SIG-M5 (cell line): Measurements from ENCODE around the gene OR10G7.

Source experiments
- DNase-seq: peaks from one replicate; lab custom pipeline; 2025; lab: John Stamatoyannopoulos, UW

Gene OR10G7, protein sequence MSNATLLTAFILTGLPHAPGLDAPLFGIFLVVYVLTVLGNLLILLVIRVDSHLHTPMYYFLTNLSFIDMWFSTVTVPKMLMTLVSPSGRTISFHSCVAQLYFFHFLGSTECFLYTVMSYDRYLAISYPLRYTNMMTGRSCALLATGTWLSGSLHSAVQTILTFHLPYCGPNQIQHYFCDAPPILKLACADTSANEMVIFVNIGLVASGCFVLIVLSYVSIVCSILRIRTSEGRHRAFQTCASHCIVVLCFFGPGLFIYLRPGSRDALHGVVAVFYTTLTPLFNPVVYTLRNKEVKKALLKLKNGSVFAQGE

GRCh38 chr11:124041254-124041653 lies at the start of gene OR10G7:
OR10G7 (minus strand) TSS chr11:124041325; CDS start chr11:124039001, 2,324 bp downstream.
- no peak for DNase-seq

DNA sequence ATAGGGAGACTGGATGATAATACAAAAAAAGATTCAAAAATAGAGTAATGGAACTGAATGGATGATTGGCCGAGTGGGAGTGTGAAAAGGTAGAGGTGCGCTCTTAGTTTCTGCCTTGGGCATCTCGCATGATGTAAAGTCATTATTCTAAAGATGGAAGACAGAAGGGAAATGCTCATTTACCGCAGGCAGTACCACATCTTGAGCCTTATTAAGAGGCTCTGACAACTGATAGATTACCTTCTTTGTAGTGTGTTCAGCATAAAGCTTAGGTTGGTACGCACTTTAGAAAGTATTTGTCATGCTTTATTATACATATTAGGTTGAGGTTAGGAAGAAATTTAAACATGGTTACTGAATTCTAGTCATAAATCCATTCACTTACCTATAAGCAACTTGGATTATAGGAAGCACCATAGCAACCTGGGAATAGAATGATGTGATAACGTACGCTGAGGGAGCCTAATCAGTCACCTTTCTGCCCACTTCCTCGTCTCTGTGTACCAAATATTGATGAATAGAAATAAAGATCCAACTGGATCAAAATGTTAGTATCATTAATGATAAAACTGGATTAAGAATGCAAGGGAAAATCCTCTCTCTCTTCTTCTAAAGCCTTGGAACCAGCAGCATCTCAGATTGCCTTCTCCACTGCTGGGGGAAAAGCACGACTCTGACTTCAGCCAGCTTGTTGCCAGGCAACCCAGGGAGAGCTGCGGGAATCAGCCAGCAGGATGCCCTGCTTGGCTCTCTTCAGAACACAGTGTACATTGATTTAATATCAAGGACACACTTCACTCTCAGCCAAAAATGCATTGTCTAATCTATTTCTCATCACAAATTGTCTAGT lies 45.1 kb upstream of the OR10G7 start:
- no peak for DNase-seq

DNA sequence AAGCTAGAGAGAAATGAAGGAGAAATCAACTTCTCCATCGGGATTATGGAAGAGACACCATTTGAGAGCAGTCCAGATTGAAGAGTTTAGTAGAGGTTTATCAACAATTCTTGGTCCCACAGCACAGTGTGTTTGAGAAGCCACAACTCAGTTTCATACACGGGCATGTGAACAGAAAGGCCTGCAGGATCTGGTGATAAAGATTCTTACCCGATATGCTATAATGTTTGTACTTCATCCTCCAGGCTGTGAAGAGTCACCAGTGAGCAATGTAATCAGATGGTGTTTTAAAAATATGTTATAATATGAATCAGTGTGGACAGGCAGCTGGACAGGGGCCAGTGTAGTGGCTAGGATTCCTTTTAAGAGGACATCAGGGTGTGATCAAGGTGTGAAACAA lies 44.5 kb upstream of the OR10G7 start:
- DNase-seq, result no peak

GRCh38 chr11:124082371-124082770 lies 41.2 kb upstream of the OR10G7 start:
- no peak for DNase-seq

DNA sequence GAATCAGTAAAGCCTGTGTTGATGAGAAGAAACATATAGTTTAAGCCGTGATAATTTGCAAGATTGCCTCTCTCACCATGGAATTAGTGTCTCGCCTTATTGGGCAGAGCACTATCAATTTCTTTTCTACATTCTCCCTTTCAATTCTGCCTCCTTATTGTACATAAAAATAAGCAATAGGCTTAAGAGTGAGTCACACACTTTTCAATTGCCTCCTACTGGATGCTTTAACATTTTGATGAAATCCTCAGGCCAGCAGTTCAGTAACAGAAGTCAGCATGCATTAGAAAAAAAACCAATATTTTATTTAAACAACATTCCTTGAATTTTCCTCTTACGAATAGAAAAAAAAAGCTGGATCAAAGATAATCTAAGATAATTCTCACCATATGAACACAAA lies 40.4 kb upstream of the OR10G7 start:
- DNase-seq, result no peak

DNA sequence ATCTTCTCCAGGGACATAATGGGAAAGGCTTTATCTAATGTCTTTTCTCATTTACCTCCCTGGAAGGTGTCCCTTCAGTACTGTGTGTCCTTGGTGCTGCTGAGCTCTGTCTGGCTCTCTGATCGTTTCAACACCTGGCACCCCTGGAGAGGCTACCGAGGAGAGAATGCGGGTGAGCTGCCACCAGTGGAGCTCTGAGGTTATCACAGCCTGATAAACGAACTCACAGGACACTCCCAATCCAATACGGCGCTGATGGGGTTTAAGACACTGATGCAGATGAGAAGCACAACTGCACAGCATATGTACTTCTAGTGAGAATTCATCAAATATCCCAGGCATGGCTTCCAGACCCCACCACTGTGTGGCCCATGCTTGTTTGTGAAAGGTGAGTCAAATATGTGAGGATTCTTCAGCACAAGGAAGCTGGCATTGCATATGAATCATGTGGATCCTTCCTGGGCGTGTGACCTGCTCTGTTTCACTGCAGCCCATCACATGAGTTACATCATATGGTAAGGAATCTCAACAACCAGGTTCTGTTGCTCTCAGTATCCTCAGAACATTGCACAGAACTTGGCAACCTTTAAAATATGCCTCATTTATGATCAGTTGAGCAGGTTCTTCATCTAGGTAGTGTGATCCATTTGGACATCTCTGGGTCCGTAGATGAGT lies 39.3 kb upstream of the OR10G7 start:
- no peak for DNase-seq

DNA sequence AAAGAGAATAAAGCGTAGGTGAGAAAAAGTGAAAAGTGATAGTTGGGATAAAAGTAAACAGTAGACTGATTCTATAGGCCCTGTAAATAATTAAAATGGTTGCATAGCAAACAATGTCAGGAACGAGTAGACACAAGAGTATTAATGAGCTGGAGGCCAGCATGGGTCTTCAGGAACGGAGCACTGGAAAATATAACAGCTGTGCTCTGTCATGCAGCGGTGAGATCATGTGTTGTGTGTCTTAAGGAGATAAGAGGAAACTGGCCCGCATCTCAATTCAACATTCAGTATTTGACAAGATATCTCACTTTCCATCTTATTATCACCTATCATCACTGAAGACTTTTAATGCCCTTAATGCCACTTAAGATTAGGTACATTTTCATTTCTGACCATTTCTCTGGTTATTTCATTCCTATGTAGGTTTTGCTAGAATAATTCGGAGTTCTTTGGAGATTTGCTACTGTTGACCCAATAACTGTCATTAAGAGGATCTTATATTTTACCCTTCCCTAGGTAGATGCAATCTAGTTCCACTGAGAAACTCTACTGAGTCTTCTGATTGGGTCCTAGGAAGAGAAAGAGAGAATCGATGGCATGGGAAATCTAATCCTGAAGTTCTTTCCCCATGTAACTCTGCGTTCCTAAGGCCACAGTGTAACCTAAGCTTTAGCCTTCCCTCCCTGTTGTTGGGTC lies 38.7 kb upstream of the OR10G7 start:
- no peak for DNase-seq

GRCh38 chr11:124078591-124078990 lies 37.5 kb upstream of the OR10G7 start:
- no peak for DNase-seq

DNA sequence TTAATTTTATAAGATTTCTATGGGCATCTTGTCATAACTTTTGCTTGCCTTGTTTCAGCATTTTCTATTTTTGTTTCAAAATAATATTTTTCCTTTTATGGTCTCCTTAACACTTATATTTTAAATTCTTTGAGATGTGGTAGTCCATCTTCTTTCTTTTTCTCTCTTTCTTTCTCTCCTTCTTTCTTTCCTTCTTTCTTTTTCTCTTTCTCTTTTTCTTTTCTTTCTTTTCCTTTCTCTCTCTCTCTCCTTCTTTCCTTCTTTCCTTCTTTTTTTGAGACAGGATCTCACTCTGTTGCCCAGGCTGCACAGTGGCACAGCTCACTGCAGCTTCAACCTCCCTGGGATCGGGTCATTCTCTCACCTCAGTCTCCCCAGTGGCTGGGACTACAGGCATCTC lies 36.1 kb upstream of the OR10G7 start:
- DNase-seq, result no peak

DNA sequence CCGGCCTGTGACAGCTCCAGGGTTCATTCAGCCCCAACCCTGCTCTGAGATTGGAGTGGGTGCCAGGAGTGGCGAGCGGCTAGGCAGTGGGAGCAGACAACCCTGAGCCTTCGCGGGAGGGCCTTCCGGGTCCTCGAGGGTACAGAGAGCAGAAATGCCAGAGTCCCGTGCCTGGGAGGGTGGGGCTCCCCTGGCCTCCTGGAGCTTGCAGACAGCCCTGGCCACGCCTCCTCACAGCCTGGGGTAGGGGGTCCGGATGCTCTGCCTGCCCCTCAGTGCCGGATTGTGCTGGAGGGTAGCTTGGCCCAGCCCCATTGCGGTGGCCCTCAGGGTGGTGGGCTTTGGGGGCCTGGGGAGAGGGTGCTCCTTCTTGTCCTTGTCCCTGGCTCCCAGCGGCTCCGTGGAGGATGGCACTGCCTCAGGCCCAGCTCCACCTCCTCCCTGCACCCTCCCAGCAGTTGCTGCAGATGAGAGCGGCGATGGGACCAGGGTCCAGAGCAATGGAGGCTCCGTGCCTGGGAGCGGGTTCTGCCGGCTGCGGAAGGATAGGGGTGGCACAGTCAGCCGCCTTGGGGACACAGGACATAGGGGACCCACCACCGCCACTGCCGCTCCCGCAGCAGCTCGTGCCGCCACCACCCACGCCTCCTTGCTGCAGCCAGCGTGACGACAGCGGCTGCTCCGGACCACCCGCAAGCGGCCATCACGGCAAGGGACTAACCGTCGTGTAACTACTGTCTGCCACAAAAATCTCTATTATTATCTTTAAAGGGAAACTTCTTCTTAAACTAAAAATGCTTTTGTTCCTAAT lies 34.9 kb upstream of the OR10G7 start:
- no peak for DNase-seq

DNA sequence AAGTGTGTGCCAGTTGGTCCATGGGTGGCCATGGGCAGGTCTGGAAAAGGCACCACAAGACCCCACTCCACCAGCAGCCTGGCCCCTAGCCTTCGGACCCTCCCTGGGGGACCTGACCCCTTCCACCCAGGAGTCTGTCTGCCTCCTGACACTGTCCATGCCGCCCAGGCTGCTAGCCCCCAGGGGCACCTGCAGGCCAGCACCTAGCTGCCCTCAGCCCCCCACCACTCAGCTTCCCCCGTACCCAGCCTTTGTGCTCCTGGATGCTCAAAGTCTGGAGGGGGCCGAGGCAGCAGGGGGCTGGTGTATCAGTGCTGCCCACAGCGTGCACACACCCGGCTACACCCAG lies 34.3 kb upstream of the OR10G7 start:
- DNase-seq, result no peak

- DNase-seq, result no peak
Observed at GRCh38 chr11:124074554-124074953, 33.4 kb upstream of the OR10G7 start.

GRCh38 chr11:124072147-124072546 lies 31.0 kb upstream of the OR10G7 start:
- no peak for DNase-seq

- no peak for DNase-seq
Observed at GRCh38 chr11:124071623-124071948, 30.5 kb upstream of the OR10G7 start.

DNA sequence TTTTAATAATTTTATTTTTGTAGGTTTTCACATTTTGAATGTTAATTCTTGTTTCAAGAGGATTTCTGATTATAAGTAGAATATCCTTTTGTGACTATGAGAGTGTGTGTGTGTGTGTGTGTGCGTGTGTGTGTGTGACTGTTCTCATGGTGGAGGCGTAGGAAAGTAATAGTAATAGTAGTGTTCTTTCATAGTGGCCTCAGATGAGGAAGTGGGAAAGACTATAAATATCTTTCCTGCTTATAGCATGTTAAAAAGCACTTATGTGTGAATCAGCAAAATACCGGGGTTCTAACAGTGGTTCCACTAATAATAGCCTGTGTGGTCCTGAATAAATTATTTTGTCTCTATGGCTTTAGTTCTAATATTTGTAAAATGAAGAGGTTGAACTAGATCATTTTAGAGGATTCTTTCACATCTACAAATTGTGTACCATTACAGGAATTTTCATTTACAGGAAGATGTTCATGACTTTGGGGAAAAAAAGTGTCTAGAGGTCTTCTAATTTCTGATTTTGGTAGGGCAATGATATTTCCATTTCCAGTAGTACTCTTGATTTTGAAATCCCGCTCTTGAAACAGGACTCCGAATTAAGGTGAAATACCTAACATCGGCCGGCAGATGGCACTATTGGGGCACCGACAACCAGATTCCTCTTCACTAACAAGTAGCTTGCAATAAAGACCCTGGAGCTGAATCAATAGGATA lies 29.9 kb upstream of the OR10G7 start:
- peak; percentile 38 for DNase-seq

GRCh38 chr11:124069429-124070401 lies 28.6 kb upstream of the OR10G7 start:
- DNase-seq, result peak; percentile 23

DNA sequence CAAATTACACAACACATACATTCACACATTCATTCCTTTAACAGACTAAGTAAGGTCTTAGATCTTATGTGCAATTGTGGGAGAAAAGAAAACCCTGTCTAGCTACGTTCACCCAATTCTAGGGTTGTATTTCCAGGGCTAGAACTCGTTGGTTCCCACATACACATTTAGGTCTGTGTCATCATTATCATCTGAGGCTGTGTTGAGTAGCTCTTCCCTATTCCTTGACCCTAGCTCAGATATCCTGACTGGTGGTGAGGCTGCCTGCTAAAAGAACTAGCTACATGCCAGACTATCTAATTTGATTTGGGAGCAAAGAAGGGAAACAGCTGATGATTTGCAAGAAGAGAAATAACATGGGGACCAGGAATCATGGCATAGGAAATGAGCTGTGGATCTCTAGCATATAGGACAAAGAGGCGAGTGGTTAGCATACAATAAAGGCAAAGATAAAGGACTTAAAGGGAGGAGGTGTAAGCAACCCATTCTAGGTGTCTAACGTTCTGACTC lies 27.5 kb upstream of the OR10G7 start:
- DNase-seq, result no peak

DNA sequence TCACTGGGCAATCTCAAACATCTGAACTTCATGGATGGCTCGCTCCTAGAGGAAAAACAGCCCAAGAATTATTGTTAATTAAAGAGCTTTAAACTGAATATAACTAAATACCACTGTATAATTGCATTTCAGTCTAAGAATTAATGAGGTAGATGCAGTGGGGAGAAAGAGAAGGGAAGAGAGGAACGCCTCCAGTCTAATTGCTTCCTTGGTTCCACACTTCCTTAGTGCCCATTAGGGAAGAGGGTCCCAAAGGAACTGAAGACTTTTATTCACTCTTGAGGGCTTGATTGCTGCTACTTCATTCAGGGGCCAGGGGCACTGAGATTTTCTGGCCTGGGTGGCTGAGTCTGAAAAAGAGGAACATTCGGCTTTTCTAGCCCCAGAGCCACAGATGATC lies 11.8 kb upstream of the OR10G7 start:
- DNase-seq, result no peak

DNA sequence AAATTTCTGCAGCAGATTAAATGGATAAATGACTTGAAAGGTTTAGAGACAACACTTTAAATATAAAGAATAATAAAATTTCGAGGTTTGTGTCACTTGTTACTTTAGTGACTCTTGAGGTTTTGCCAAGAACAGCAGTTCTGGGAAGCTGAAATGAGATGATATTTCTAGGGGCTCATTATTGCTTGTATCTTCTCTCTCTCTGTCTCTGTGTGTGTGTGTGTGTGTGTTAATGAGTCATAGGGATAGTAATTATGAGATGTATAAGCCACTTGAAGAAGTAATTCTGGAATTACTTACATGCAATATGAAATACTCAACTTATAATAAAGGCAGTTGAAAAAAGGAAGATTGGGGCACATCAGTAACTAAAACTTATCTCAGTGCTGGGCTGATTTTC lies 9.6 kb upstream of the OR10G7 start:
- DNase-seq, result no peak

DNA sequence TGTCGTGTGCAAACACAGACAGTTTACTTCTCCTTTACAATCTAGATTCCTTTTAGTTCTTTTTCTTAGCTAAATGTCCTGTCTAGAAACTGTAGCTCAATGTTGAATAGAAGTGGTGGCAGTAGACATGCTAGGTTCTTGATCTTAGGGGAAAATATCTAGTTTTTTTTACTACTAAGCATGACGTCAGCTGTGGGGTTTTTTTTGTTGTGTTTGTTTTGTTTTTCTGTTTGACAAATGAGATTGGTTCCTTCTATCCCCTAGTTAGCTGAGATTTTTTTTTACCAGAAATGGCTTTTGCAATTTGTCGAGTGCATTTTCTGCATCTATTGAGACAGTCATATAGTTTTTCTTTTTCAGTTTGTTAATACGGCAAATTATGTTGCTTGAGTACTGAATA lies 2.3 kb upstream of the OR10G7 start:
- DNase-seq, result no peak
